ENCODE data around the gene ZNF418. TPM values are rescaled to one million over a fixed set of nuclear protein-coding genes. Genes with fewer than 3 reads are reported as not detected.

ZNF418 gene
- total and polyA plus RNA-seq, 2 of the 8 experiments (the other 6 are each of a cell fraction or from before 2014, with no cell fraction given) = 10.5 to 18.8 TPM

GRCh38 chr19:57888560-57889231 is 46.5 kb downstream of the ZNF418 start, which contains the start of gene ZNF814:
ZNF814 (minus strand) TSS chr19:57889037; CDS start chr19:57888802, 235 bp downstream.
- 3% methylated on average over 43 of the region's 43 CpGs; no CpG with 5 or more reads in 1 of the 2 experiments for WGBS, 2 experiments (ENCODE audit: extremely low coverage in 1 of 2, insufficient coverage in 1 of 2, insufficient read length in 1 of 2, insufficient replicate concordance in 2 of 2, low coverage in 1 of 2, low lambda C conversion rate in 2 of 2, missing lambda C conversion rate in 1 of 2)
- CTCF ChIA-PET (ENCODE audit: partially characterized antibody) = interaction anchor here (0.9 to 1.7 kb wide), 6 partner anchors 8 to 143 kb away, joined by 3 to 9 read pairs (median 4); partner anchors contain the start of genes ZNF587B and ZNF776
- TF ChIP-seq FOSL1 (IDR thresholded peaks at IDR 0.05; ENCODE audit: insufficient read depth, low read depth, low read length) = no peak
- TF ChIP-seq SIRT6 (IDR thresholded peaks at IDR 0.05; ENCODE audit: low read length) = no peak
- no peak for TF ChIP-seq EGR1 (IDR thresholded peaks at IDR 0.05; ENCODE audit: borderline replicate concordance, low read depth, low read length)
- TF ChIP-seq RNF2 (IDR thresholded peaks at IDR 0.05; ENCODE audit: borderline replicate concordance, low read depth, low read length, missing control alignments, poor library complexity, severe bottlenecking) = no peak
- TF ChIP-seq PHF8 (conservative IDR thresholded peaks at IDR 0.05; ENCODE audit: low read depth, low read length) = peak; percentile 71
- TF ChIP-seq KDM5A (IDR thresholded peaks at IDR 0.05; ENCODE audit: low read length) = peak; percentile 36; the same call in 1 of the 2 replicates
- no peak for TF ChIP-seq CHD2 (IDR thresholded peaks at IDR 0.05; ENCODE audit: low read length)
- no peak for TF ChIP-seq RBBP5 (IDR thresholded peaks at IDR 0.05; ENCODE audit: borderline replicate concordance, low read depth, low read length)
- TF ChIP-seq HDAC2 (IDR thresholded peaks at IDR 0.05; ENCODE audit: borderline replicate concordance in 1 of 2, low read depth in 2 of 2, low read length in 2 of 2) = peak in 1 of 2 experiments; percentile 68; a peak in 1 of 4 replicates
- TF ChIP-seq TEAD4 (IDR thresholded peaks at IDR 0.05; ENCODE audit: low read depth, low read length) = no peak
- no peak for TF ChIP-seq HDAC6 (IDR thresholded peaks at IDR 0.05; ENCODE audit: low read depth, low read length)

More at GRCh38 chr19:57888560-57889231, 46.5 kb downstream of the ZNF418 start, which contains the start of gene ZNF814:
- no peaks in the 10 kb centered on the region for H3K79me1 ChIP-seq (ENCODE audit: low read depth, low read length)
- H3K4me1 ChIP-seq (replicated peaks in 1 of 4; ENCODE audit: control insufficient read depth in 3 of 4, insufficient read depth in 4 of 4, low read length in 3 of 4) = peaks cover 3 to 18% (median 10%) of the 10 kb centered on the region in 4 experiments; a peak in 6 of 7 replicates
- peak within 1 kb of the TSS; percentile 94 for H3K27ac ChIP-seq (ENCODE audit: low read depth, low read length)
- H3K56ac ChIP-seq (replicated peaks; ENCODE audit: insufficient read length, low read depth, low read length) = peak within 1 kb of the TSS; percentile 91
- no peak within 1 kb of the TSS for H3K14ac ChIP-seq (ENCODE audit: insufficient read length)
- H2AK5ac ChIP-seq (ENCODE audit: low read depth, low read length) = peak within 1 kb of the TSS; percentile 54; the same call in 1 of the 2 replicates
- H3K4me2 ChIP-seq (ENCODE audit: insufficient read depth in 1 of 2, low read depth in 2 of 2, low read length in 2 of 2) = peak within 1 kb of the TSS; percentile 77 to 79
- DNase-seq (ENCODE audit: low read depth in 1 of 2, low spot score in 2 of 2) (peak; percentile 85 to 93), FAIRE-seq (peak; percentile 99)
- H3K4ac ChIP-seq (replicated peaks; ENCODE audit: insufficient read length, low read depth, low read length) = peak within 1 kb of the TSS; percentile 24
- H3K36me3 ChIP-seq (ENCODE audit: control insufficient read depth in 2 of 4, insufficient read depth in 4 of 4, low read length in 3 of 4) = peaks cover 0 to 26% (median 9%) of the 10 kb centered on the region in 4 experiments; a peak in 5 of 8 replicates
- H3K9me3 ChIP-seq (ENCODE audit: insufficient read depth in 2 of 2, low read depth in 1 of 2, low read length in 1 of 2) = no peaks in the 10 kb centered on the region
- H2BK120ac ChIP-seq (replicated peaks; ENCODE audit: low read depth, low read length) = no peak within 1 kb of the TSS
- peak within 1 kb of the TSS; percentile 90 for H2BK5ac ChIP-seq (ENCODE audit: low read depth, low read length)
- peak within 1 kb of the TSS; percentile 93 to 97 (median 97) for H3K9ac ChIP-seq (replicated peaks in 1 of 4; ENCODE audit: extremely low read depth in 1 of 4, low read depth in 3 of 4, low read length in 3 of 4)
- peak within 1 kb of the TSS; percentile 84 for H4K5ac ChIP-seq (ENCODE audit: insufficient read length, low read depth, low read length)
- H4K8ac ChIP-seq (ENCODE audit: extremely low read depth, insufficient read depth, low read length) = peak within 1 kb of the TSS; percentile 97; the same call in 1 of the 2 replicates
- peaks cover 36 to 51% of the 10 kb centered on the region in 2 experiments for H3K79me2 ChIP-seq (ENCODE audit: control insufficient read depth in 1 of 2, insufficient read depth in 2 of 2, low read length in 2 of 2)
- H2BK20ac ChIP-seq (ENCODE audit: low read length) = no peak within 1 kb of the TSS
- H3K23ac ChIP-seq (ENCODE audit: insufficient read length) = no peak within 1 kb of the TSS
- peaks cover 3% of the 10 kb centered on the region; the same call in 1 of the 2 replicates for H3K23me2 ChIP-seq (ENCODE audit: low read depth, low read length)
- no peak within 1 kb of the TSS for H2BK15ac ChIP-seq (ENCODE audit: low read length)
- peak within 1 kb of the TSS; percentile 98 for H3K18ac ChIP-seq (ENCODE audit: extremely low read depth, low read length)
- H4K91ac ChIP-seq (replicated peaks; ENCODE audit: insufficient read length, low read length) = peak within 1 kb of the TSS; percentile 84
- no peaks in the 10 kb centered on the region for H3K27me3 ChIP-seq (replicated peaks in 1 of 4; ENCODE audit: control insufficient read depth in 3 of 4, extremely low read depth in 1 of 4, insufficient read depth in 3 of 4, low read length in 3 of 4)
- H3K4me3 ChIP-seq (ENCODE audit: extremely low read depth in 1 of 4, insufficient read depth in 2 of 4, low read depth in 3 of 4, low read length in 4 of 4) = peak within 1 kb of the TSS; percentile 89 to 97 (median 96)
- peaks cover 7 to 10% of the 10 kb centered on the region in 2 experiments for H4K20me1 ChIP-seq (replicated peaks in 1 of 2; ENCODE audit: control insufficient read depth in 1 of 2, insufficient read depth in 2 of 2, low read length in 2 of 2)
- no peak within 1 kb of the TSS for H2BK12ac ChIP-seq (ENCODE audit: low read depth, low read length)
- POLR2A ChIA-PET (ENCODE audit: partially characterized antibody) = interaction anchor here (0.6 to 11.1 kb wide), 29 partner anchors 10 to 453 kb away, joined by 3 to 103 read pairs (median 5); partner anchors contain the start of genes ZNF135, ZNF417, ZNF418 and ZNF587
- no peak within 1 kb of the TSS for H2AFZ ChIP-seq (ENCODE audit: low read length)
